H1 (cell line): ENCODE measurements around the gene ASAP2. TPM values are rescaled to one million over a fixed set of nuclear protein-coding genes. Genes with fewer than 3 reads are reported as not detected.

Source experiments
- CTCF ChIA-PET: fragments of 300-600 bp; sonication (Branson Sonifier 250); formaldehyde crosslinking; loops from one replicate; lab custom pipeline; 2021; ENCODE audit not compliant: partially characterized antibody; lab: Charles Lee
- POLR2A ChIA-PET: fragments of 300-600 bp; sonication (Branson Sonifier 250); formaldehyde crosslinking; loops from one replicate; lab custom pipeline; 2021; ENCODE audit warnings: inconsistent platforms; ENCODE audit not compliant: partially characterized antibody; lab: Charles Lee
- DNase-seq, 2 experiments: peaks; one replicate each; pipeline versions ENCODE4 v3.0.0 to v3.0.0-alpha.2; 2010 to 2022; ENCODE audit warnings: low spot score in 2 of 2, low read depth in 1 of 2, mixed read lengths in 1 of 2
- FAIRE-seq: peaks from 2 replicates; lab custom pipeline; 2011; peaks lifted over from hg19 to GRCh38; lab: Jason Lieb, UNC
- H2AFZ ChIP-seq: 2 replicates; pipeline ENCODE4 v1.8.1; 2012; ENCODE audit warnings: low read length, inconsistent platforms
- H2AK5ac ChIP-seq: 2 replicates; pipeline ENCODE4 v1.6.1; 2013; ENCODE audit warnings: low read depth, low read length
- H2BK120ac ChIP-seq: replicated peaks from 2 replicates; pipeline ENCODE3; 2013; ENCODE audit warnings: low read depth, low read length, inconsistent platforms
- H2BK12ac ChIP-seq: 2 replicates; pipeline ENCODE4 v1.6.1; 2013; ENCODE audit warnings: low read depth, low read length
- H2BK15ac ChIP-seq: 2 replicates; pipeline ENCODE4 v1.6.1; 2013; ENCODE audit warnings: low read length
- H2BK20ac ChIP-seq: 2 replicates; pipeline ENCODE4 v1.6.1; 2013; ENCODE audit warnings: low read length
- H2BK5ac ChIP-seq: 2 replicates; pipeline ENCODE4 v1.6.1; 2013; ENCODE audit warnings: low read depth, low read length
- H3K14ac ChIP-seq: 2 replicates; pipeline ENCODE4 v1.6.1; 2013; ENCODE audit warnings: inconsistent platforms; ENCODE audit not compliant: insufficient read length
- H3K18ac ChIP-seq: 2 replicates; pipeline ENCODE4 v1.6.1; 2013; ENCODE audit warnings: low read length; ENCODE audit errors: extremely low read depth
- H3K23ac ChIP-seq: 2 replicates; pipeline ENCODE4 v1.6.1; 2013; ENCODE audit warnings: inconsistent platforms; ENCODE audit not compliant: insufficient read length
- H3K23me2 ChIP-seq: 2 replicates; pipeline ENCODE4 v1.6.1; 2013; ENCODE audit warnings: low read depth, low read length
- H3K27ac ChIP-seq: 2 replicates; pipeline ENCODE4 v1.6.1; 2011; ENCODE audit warnings: low read depth, low read length, inconsistent platforms
- H3K27me3 ChIP-seq, 4 experiments: replicated peaks in 1 of 4; 1 replicate in 1 of 4; 2 replicates in 3 of 4; pipeline versions ENCODE4 v1.6.1 to v1.8.1; 2011 to 2013; ENCODE audit warnings: low read length in 3 of 4, mild to moderate bottlenecking in 3 of 4, inconsistent platforms in 2 of 4, mixed read lengths in 2 of 4, moderate library complexity in 1 of 4; ENCODE audit not compliant: control insufficient read depth in 3 of 4, insufficient read depth in 3 of 4; ENCODE audit errors: extremely low read depth in 1 of 4
- H3K36me3 ChIP-seq, 4 experiments: 2 replicates each; pipeline versions ENCODE4 v1.6.1 to v1.8.1; 2011 to 2013; ENCODE audit warnings: mild to moderate bottlenecking in 4 of 4, low read length in 3 of 4, moderate library complexity in 2 of 4, control low read depth in 1 of 4, inconsistent platforms in 1 of 4; ENCODE audit not compliant: insufficient read depth in 4 of 4, control insufficient read depth in 2 of 4
- H3K4ac ChIP-seq: replicated peaks from 2 replicates; pipeline ENCODE3; 2013; ENCODE audit warnings: low read length, low read depth, mixed read lengths, inconsistent platforms; ENCODE audit not compliant: insufficient read length
- H3K4me1 ChIP-seq, 4 experiments: replicated peaks in 1 of 4; 1 replicate in 1 of 4; 2 replicates in 3 of 4; pipeline versions ENCODE4 v1.6.1 to v1.8.1; 2011 to 2013; ENCODE audit warnings: low read length in 3 of 4, inconsistent platforms in 2 of 4, mixed read lengths in 1 of 4; ENCODE audit not compliant: insufficient read depth in 4 of 4, control insufficient read depth in 3 of 4
- H3K4me2 ChIP-seq, 2 experiments: 2 replicates each; pipeline versions ENCODE4 v1.6.1 to v1.8.1; 2011 to 2013; ENCODE audit warnings: low read depth in 2 of 2, low read length in 2 of 2, control low read depth in 1 of 2, inconsistent platforms in 1 of 2, mild to moderate bottlenecking in 1 of 2; ENCODE audit not compliant: insufficient read depth in 1 of 2
- H3K4me3 ChIP-seq, 4 experiments: fragments of 200-600, 300-600 bp in 1 of 4; sonication (generic), shearing (Covaris generic), sonication (Bioruptor Twin) in 1 of 4; 2 replicates each; pipeline versions ENCODE4 v1.5.1 to v1.8.1; 2011 to 2016; ENCODE audit warnings: low read length in 4 of 4, low read depth in 3 of 4, control low read depth in 2 of 4, inconsistent platforms in 2 of 4, mild to moderate bottlenecking in 2 of 4, mixed read lengths in 1 of 4, moderate library complexity in 1 of 4; ENCODE audit not compliant: insufficient read depth in 2 of 4; ENCODE audit errors: extremely low read depth in 1 of 4
- H3K56ac ChIP-seq: replicated peaks from 2 replicates; pipeline ENCODE3; 2013; ENCODE audit warnings: low read depth, mild to moderate bottlenecking, mixed read lengths, low read length, inconsistent platforms; ENCODE audit not compliant: insufficient read length
- H3K79me1 ChIP-seq: 2 replicates; pipeline ENCODE4 v1.6.1; 2013; ENCODE audit warnings: low read depth, low read length, control low read depth
- H3K79me2 ChIP-seq, 2 experiments: 2 replicates each; pipeline versions ENCODE4 v1.6.1 to v1.8.1; 2012 to 2013; ENCODE audit warnings: low read length in 2 of 2, mild to moderate bottlenecking in 2 of 2, inconsistent platforms in 1 of 2; ENCODE audit not compliant: insufficient read depth in 2 of 2, control insufficient read depth in 1 of 2
- H3K9ac ChIP-seq, 4 experiments: replicated peaks in 1 of 4; 1 replicate in 1 of 4; 2 replicates in 3 of 4; pipeline versions ENCODE4 v1.6.1 to v1.8.1; 2011 to 2013; ENCODE audit warnings: low read depth in 3 of 4, low read length in 3 of 4, control low read depth in 2 of 4, mild to moderate bottlenecking in 2 of 4, moderate library complexity in 2 of 4, inconsistent platforms in 1 of 4; ENCODE audit errors: extremely low read depth in 1 of 4
- H3K9me3 ChIP-seq, 2 experiments: 2 replicates each; pipeline versions ENCODE4 v1.6.1 to v1.8.1; 2012 to 2013; ENCODE audit warnings: mild to moderate bottlenecking in 2 of 2, moderate library complexity in 2 of 2, control low read depth in 1 of 2, inconsistent platforms in 1 of 2, low read depth in 1 of 2, low read length in 1 of 2, mixed read lengths in 1 of 2; ENCODE audit not compliant: insufficient read depth in 2 of 2
- H4K20me1 ChIP-seq, 2 experiments: replicated peaks in 1 of 2; 2 replicates each; pipeline versions ENCODE3 to v1.8.1; 2011 to 2013; ENCODE audit warnings: inconsistent platforms in 2 of 2, low read length in 2 of 2, mild to moderate bottlenecking in 1 of 2; ENCODE audit not compliant: insufficient read depth in 2 of 2, control insufficient read depth in 1 of 2
- H4K5ac ChIP-seq: 2 replicates; pipeline ENCODE4 v1.6.1; 2013; ENCODE audit warnings: low read length, low read depth, mixed read lengths, inconsistent platforms; ENCODE audit not compliant: insufficient read length
- H4K8ac ChIP-seq: 2 replicates; pipeline ENCODE4 v1.8.0; 2013; ENCODE audit warnings: mild to moderate bottlenecking, moderate library complexity, low read length, inconsistent platforms; ENCODE audit not compliant: insufficient read depth; ENCODE audit errors: extremely low read depth
- H4K91ac ChIP-seq: replicated peaks from 2 replicates; pipeline ENCODE3; 2013; ENCODE audit warnings: low read length, mixed read lengths, inconsistent platforms; ENCODE audit not compliant: insufficient read length
- ASH2L ChIP-seq: fragments of 200-600, 300-600 bp; sonication (generic); IDR thresholded peaks from one replicate; pipeline ENCODE4 v1.7.1; 2017; ENCODE audit warnings: low read length
- BRCA1 ChIP-seq: IDR thresholded peaks from 2 replicates; pipeline ENCODE4 v1.6.1; 2012; ENCODE audit warnings: low read depth, low read length, improper control_type of control experiment
- GTF2F1 ChIP-seq: IDR thresholded peaks from 2 replicates; pipeline ENCODE4 v1.6.1; 2012; ENCODE audit warnings: low read depth, low read length, improper control_type of control experiment, borderline replicate concordance
- RFX5 ChIP-seq: IDR thresholded peaks from 2 replicates; pipeline ENCODE4 v1.6.1; 2011; ENCODE audit warnings: low read depth, low read length, improper control_type of control experiment, borderline replicate concordance
- WGBS, 2 experiments: shearing (Covaris generic) in 1 of 2; methylation state at CpG; one replicate each; pipeline versions ENCODE4 v1.1.6 to v1.1.7; 2013 to 2015; ENCODE audit warnings: low lambda C conversion rate in 2 of 2, mixed read lengths in 2 of 2, inconsistent platforms in 1 of 2, low coverage in 1 of 2, missing lambda C conversion rate in 1 of 2; ENCODE audit not compliant: insufficient replicate concordance in 2 of 2, insufficient coverage in 1 of 2, insufficient read length in 1 of 2; ENCODE audit errors: extremely low coverage in 1 of 2, missing lambda C conversion rate in 1 of 2; 5-methylcytosine and 5-hydroxymethylcytosine counted together
- polyA plus RNA-seq, 7 experiments: library from polyadenylated mRNA; depleted of rRNA in 3 of 7; stranded (reverse) in 5 of 7; unstranded in 2 of 7; fragments of >200 nt in 5 of 7; fragments of 200-250 nt in 2 of 7; gene quantifications; 1 replicate in 5 of 7; 2 replicates in 1 of 7; 4 replicates in 1 of 7; pipeline versions ENCODE4 v1.2.1 to v1.2.3, GENCODE V29; 2011 to 2013; ENCODE audit warnings: missing spikeins in 2 of 7, mixed read lengths in 2 of 7
- total RNA-seq: library from RNA; stranded (reverse); fragmentation: NEBNext Ultra II Directional; extraction: Animal tissue kit (Norgen Biotek cat#: 25700); gene quantifications from 2 replicates; pipeline ENCODE4 v1.2.1, GENCODE V29; 2021
- TF ChIP-seq, protein P1 (sequence below): IDR thresholded peaks from 2 replicates; pipeline ENCODE4 v1.6.1; 2012; ENCODE audit warnings: inconsistent platforms

Gene ASAP2
- total and polyA plus RNA-seq, 2 of the 8 experiments (the other 6 are each of a cell fraction or from before 2014, with no cell fraction given) = 10.2 to 18.7 TPM

DNA sequence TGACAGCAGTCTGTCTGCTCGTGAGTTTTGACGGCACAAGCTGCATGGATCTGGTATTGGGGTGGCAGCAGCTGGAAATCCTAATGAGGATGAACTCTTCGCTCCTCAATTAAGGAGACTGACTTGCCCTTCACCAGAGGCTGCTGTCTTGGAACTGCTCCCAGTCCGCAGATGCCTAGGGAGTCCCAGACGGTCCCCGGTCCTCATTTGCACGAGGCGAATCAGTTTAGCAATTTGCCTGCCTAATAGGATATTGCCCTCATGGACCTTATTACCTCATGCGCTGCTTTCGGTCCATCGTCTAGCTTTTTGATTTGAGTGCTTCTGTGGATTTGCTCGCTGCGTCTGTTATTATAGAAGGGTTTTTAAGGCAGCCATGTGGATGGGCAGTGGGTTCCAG, 40.6 kb downstream of the ASAP2 start:
- H4K20me1 ChIP-seq = peaks cover 0 to 6% of the 10 kb centered on the region in 2 experiments
- no peak overlapping the region for H2BK12ac ChIP-seq
- ChIA-PET POLR2A (no interaction called here), CTCF (interaction anchor here (2.0 to 2.9 kb wide), 2 partner anchors 14 to 104 kb away, joined by 9 read pairs; no protein-coding TSS in a partner anchor)
- no peaks in the 10 kb centered on the region for H3K9me3 ChIP-seq
- H3K23ac ChIP-seq = no peak overlapping the region
- no peak overlapping the region for H2BK5ac ChIP-seq
- H2BK15ac ChIP-seq = no peak overlapping the region
- H3K27ac ChIP-seq = no peak overlapping the region
- H3K4ac ChIP-seq = no peak overlapping the region
- no peak for DNase-seq
- H3K4me3 ChIP-seq = no peak overlapping the region
- H3K56ac ChIP-seq = no peak overlapping the region
- H3K23me2 ChIP-seq = no peaks in the 10 kb centered on the region
- no peak overlapping the region for H3K9ac ChIP-seq
- H3K4me2 ChIP-seq = no peak overlapping the region
- 86% methylated on average over 13 of the region's 13 CpGs; no CpG with 5 or more reads in 1 of the 2 experiments for WGBS, 2 experiments
- no peak for FAIRE-seq
- peaks cover 9% of the 10 kb centered on the region for H3K79me1 ChIP-seq
- H2AK5ac ChIP-seq = no peak overlapping the region
- H3K36me3 ChIP-seq = no peaks in the 10 kb centered on the region
- H2AFZ ChIP-seq = no peak overlapping the region
- H4K8ac ChIP-seq = no peak overlapping the region
- peaks cover 6 to 15% (median 13%) of the 10 kb centered on the region in 4 experiments; a peak in 6 of 7 replicates for H3K4me1 ChIP-seq
- no peak overlapping the region for H3K18ac ChIP-seq
- H2BK20ac ChIP-seq = no peak overlapping the region
- H3K79me2 ChIP-seq = peaks cover 0 to 54% of the 10 kb centered on the region in 2 experiments; a peak in 3 of 4 replicates
- no peak overlapping the region for H2BK120ac ChIP-seq
- H4K5ac ChIP-seq = no peak overlapping the region
- H3K27me3 ChIP-seq = no peaks in the 10 kb centered on the region; a peak in 1 of 7 replicates
- no peak overlapping the region for H4K91ac ChIP-seq
- H3K14ac ChIP-seq = no peak overlapping the region
- TF ChIP-seq ASH2L (no peak), BRCA1 (no peak), RFX5 (no peak), GTF2F1 (no peak)
- TF ChIP-seq, protein P1, sequence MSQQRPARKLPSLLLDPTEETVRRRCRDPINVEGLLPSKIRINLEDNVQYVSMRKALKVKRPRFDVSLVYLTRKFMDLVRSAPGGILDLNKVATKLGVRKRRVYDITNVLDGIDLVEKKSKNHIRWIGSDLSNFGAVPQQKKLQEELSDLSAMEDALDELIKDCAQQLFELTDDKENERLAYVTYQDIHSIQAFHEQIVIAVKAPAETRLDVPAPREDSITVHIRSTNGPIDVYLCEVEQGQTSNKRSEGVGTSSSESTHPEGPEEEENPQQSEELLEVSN = no peak
